HG03025 (cell line): ENCODE results near the gene SLC35D1.
A peak's percentile ranks its signal among the peaks of the same experiment; 100 is the strongest.
"Not testable (repeated sequence)": the region's sequence is repeated elsewhere in the genome, so short reads cannot be mapped to it uniquely, and the experiment has no call there.

Source experiments
- ATAC-seq: cut with Tn5 transposase; IDR thresholded peaks from one replicate; pipeline ENCODE4 v1.9.1; 2021; ENCODE audit warnings: mild to moderate bottlenecking, moderate library complexity; ENCODE audit not compliant: unreplicated experiment, low FRiP score

The SLC35D1 gene

GRCh38 chr1:66996018-66996682 is 57.8 kb downstream of the SLC35D1 start:
- no peak for ATAC-seq

- no peak for ATAC-seq
Measured at GRCh38 chr1:66993076-66993475, 60.9 kb downstream of the SLC35D1 start.

GRCh38 chr1:66985835-66986234 is 68.1 kb downstream of the SLC35D1 start:
- no peak for ATAC-seq

DNA sequence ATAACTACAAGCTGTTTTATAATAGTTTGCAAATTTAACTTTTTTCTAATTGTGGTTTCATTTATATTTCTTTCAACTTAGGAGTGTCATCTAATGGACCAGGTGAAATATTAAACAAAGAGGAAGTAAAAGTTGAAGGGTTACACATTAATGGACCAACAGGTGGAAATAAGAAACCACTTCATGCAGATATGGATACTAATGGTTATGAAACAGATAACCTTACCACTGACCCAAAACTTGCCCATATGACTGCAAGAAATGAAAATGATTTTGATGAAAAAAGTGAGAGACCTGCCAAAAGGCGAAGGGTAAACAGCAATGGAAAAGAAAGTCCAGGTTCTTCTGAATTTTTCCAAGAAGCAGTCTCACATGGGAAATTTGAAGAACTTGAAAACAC is 69.5 kb downstream of the SLC35D1 start:
- peak; percentile 84 for ATAC-seq

GRCh38 chr1:66982561-66983260 is 71.2 kb downstream of the SLC35D1 start:
- no peak for ATAC-seq

DNA sequence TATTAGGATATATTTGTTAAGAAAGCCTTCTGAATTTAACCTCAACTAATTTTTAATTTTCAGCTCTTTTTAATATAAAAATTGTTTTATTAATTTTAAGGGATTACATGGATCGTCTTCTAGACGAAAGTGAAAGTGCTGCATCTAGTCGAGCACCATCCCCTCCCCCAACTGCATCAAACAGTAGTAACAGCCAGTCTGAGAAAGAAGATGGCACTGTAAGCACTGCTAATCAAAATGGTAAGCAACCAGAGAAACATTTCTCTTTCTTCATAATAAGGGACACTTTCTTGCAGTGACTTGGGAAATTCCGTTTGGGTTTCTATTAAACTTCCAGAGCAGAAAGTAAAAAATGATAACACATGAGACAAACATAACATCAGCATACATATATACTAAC is 72.3 kb downstream of the SLC35D1 start:
- no peak for ATAC-seq

DNA sequence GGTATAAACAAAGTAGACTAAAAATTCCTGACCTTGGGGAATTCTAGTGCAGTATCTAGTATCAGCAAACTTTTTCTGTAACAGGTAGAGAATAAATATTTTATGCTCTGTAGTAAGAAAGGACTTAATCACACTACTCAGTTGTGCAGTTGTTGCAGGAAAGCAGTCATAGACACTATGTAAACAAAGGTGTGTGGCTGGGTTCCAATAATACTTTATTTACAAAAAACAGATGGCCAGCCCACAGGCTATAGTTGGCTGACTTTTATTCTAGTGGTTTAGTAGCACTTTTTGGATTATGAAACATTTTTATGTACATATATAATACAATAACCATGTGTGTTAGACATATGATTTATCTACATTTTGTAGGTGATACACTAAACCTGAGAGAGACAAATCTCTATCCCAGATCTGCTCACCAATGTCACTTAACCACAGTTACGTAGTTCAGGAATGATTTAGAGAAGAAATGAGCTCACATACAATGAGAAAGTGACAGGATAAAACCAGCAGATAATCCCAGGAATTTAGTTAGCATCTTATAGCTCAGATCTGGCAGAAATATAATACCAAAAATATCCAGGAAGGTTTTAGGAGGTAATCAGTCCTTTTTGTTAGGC is 73.1 kb downstream of the SLC35D1 start:
- no peak for ATAC-seq

- not testable (repeated sequence) for ATAC-seq
Measured at GRCh38 chr1:66979621-66980020, 74.3 kb downstream of the SLC35D1 start.

DNA sequence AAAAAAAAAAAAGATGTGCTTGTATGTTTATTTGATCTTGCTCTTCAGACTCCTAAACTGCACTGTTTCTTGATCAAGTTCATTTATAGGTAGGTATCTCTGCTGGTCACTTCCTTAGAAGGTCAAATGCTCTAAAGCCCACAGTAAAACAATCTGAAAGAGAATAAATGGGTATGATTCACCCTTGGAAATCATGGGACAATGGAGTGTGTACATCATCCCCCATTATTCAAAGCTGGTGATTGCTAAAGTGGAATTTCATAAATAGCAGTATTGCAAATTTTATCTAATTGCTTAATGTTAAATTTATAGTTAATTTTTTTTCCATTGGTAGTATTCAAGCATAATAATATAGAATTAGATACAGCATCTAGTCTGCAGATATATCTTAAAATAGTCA is 75.7 kb downstream of the SLC35D1 start:
- no peak for ATAC-seq

DNA sequence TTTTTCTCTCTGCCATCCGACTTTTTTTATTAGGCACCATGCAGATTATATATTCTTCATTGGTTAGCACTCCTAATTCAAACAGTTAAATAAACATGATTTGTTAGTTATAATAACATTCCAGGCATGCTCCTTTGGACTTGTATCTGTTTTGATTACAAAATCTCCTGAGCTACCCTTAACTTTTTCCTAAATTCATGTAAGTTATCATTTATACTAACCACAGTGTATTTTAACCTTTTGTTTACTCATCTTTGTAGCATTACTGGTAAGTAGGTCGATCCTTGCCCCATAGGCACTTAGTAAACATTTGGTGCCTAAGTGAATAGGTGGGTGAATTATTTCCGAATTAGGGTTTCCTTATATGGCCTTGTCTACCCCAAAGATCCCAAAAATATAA is 85.4 kb downstream of the SLC35D1 start:
- ATAC-seq, result no peak

- ATAC-seq, result not testable (repeated sequence)
Measured at GRCh38 chr1:66966188-66966873, 87.6 kb downstream of the SLC35D1 start.

GRCh38 chr1:66957938-66958337 is 96.0 kb downstream of the SLC35D1 start:
- ATAC-seq, result no peak

GRCh38 chr1:66954208-66954607 is 99.7 kb downstream of the SLC35D1 start:
- ATAC-seq, result peak; percentile 66

DNA sequence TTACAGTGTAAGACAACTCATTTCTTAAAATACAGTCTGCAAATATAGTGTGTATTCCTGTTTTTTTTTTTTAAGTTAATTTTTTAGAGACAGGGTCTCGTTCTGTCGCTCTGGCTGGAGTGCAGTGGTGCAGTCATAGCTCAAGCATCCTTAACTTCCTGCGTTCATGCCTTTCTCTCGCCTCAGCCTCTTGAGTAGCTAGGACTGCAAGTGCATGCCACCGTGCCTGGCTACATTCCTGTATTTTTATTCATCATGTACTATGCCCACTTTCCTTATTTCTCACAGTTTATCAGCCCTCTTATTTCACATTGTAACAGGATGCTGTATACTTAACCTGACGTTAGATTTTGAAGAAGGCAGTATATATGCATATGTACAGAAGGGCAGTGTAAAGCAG is 102.4 kb downstream of the SLC35D1 start:
- ATAC-seq, result no peak
